Upper lobe of left lung (tissue), 4 donors: ENCODE results near the gene SLC14A1.

Source experiments
- EP300 ChIP-seq, 4 donors: sonication (generic); formaldehyde crosslinking; IDR thresholded peaks; one replicate each; pipeline ENCODE4 v1.5.1; 2017; ENCODE audit warnings: antibody characterized with exemption in 4 of 4, control low read depth in 2 of 4
- POLR2A ChIP-seq, 4 donors: fragments of 450-650 bp; IDR thresholded peaks; one replicate each; pipeline ENCODE4 v1.5.1; 2016 to 2017; ENCODE audit warnings: antibody characterized with exemption in 4 of 4, mild to moderate bottlenecking in 2 of 4
- POLR2AphosphoS5 ChIP-seq, 2 donors: sonication (generic); formaldehyde crosslinking; IDR thresholded peaks; one replicate each; pipeline ENCODE4 v1.5.1; 2017; ENCODE audit warnings: antibody characterized with exemption in 2 of 2
- TF ChIP-seq, protein P1 (sequence below), 6 experiments: fragments of 450-650 bp in 4 of 6; fragments of 200-600 bp in 2 of 6; sonication (generic) in 2 of 6; IDR thresholded peaks; one replicate each; pipeline ENCODE4 v1.5.1; 2016 to 2019; ENCODE audit warnings: antibody characterized with exemption in 6 of 6

DNA sequence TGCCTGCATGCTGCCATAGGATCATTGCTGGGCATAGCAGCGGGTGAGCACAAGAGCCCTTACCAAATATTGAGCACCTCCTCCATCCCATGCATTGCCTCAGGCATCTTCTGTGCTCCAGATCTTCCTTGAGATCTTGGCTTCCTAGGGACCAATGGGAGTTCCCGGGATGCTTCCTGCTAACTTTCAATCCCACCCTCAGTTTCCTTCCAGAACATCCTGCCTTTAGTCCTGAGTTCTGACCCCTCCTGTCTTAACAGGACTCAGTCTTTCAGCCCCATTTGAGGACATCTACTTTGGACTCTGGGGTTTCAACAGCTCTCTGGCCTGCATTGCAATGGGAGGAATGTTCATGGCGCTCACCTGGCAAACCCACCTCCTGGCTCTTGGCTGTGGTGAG lies 15.3 kb downstream of the SLC14A1 start:
- TF ChIP-seq POLR2AphosphoS5 (IDR thresholded peaks at IDR 0.05) (no peak), POLR2A (IDR thresholded peaks at IDR 0.05) (no peak), EP300 (IDR thresholded peaks at IDR 0.05) (no peak)
- TF ChIP-seq, protein P1, sequence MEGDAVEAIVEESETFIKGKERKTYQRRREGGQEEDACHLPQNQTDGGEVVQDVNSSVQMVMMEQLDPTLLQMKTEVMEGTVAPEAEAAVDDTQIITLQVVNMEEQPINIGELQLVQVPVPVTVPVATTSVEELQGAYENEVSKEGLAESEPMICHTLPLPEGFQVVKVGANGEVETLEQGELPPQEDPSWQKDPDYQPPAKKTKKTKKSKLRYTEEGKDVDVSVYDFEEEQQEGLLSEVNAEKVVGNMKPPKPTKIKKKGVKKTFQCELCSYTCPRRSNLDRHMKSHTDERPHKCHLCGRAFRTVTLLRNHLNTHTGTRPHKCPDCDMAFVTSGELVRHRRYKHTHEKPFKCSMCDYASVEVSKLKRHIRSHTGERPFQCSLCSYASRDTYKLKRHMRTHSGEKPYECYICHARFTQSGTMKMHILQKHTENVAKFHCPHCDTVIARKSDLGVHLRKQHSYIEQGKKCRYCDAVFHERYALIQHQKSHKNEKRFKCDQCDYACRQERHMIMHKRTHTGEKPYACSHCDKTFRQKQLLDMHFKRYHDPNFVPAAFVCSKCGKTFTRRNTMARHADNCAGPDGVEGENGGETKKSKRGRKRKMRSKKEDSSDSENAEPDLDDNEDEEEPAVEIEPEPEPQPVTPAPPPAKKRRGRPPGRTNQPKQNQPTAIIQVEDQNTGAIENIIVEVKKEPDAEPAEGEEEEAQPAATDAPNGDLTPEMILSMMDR (IDR thresholded peaks at IDR 0.05), result no peak
